DOHH2 (cell line): Measurements from ENCODE around the gene DOP1B.

Experiments used
- H3F3A ChIP-seq: fragments of 200-600 bp; sonication (generic), shearing (Covaris generic); 2 replicates; pipeline ENCODE4 v1.6.0; 2016; ENCODE audit warnings: antibody characterized with exemption, mild to moderate bottlenecking; ENCODE audit not compliant: control insufficient read depth, insufficient read depth
- H3K27ac ChIP-seq: fragments of 200-600 bp; sonication (generic); 2 replicates; pipeline ENCODE4 v1.5.1; 2014; ENCODE audit warnings: low read depth, mild to moderate bottlenecking, low read length, moderate library complexity
- H3K27me3 ChIP-seq: fragments of 200-600 bp; sonication (generic); 2 replicates; pipeline ENCODE4 v1.6.1; 2014; ENCODE audit warnings: mild to moderate bottlenecking, low read length, mixed read lengths; ENCODE audit not compliant: control insufficient read depth
- H3K36me3 ChIP-seq: fragments of 200-600 bp; sonication (generic); 2 replicates; pipeline ENCODE4 v1.6.1; 2014; ENCODE audit warnings: mild to moderate bottlenecking, low read length, moderate library complexity, mixed read lengths; ENCODE audit not compliant: control insufficient read depth
- H3K4me1 ChIP-seq: fragments of 200-600 bp; sonication (generic); 2 replicates; pipeline ENCODE4 v1.6.1; 2014; ENCODE audit warnings: mild to moderate bottlenecking, low read length, mixed read lengths; ENCODE audit not compliant: control insufficient read depth
- H3K4me2 ChIP-seq: fragments of 200-600 bp; sonication (generic); 2 replicates; pipeline ENCODE4 v1.6.0; 2014; ENCODE audit warnings: mild to moderate bottlenecking, low read length, moderate library complexity
- H3K4me3 ChIP-seq: fragments of 200-600 bp; sonication (generic); 2 replicates; pipeline ENCODE4 v1.5.1; 2014; ENCODE audit warnings: mild to moderate bottlenecking, low read length, mixed read lengths
- H3K79me2 ChIP-seq: fragments of 200-600 bp; sonication (generic); 2 replicates; pipeline ENCODE4 v1.6.1; 2014; ENCODE audit warnings: mild to moderate bottlenecking, low read length, mixed read lengths; ENCODE audit not compliant: control insufficient read depth
- H3K9me2 ChIP-seq: fragments of 200-600 bp; sonication (generic); replicated peaks from 2 replicates; pipeline ENCODE4 v1.6.1; 2014; ENCODE audit warnings: mild to moderate bottlenecking, low read length, mixed read lengths; ENCODE audit not compliant: control insufficient read depth
- H3K9me3 ChIP-seq: fragments of 200-600 bp; sonication (generic); 2 replicates; pipeline ENCODE4 v1.6.1; 2014; ENCODE audit warnings: antibody characterized with exemption, low read length, mixed read lengths; ENCODE audit not compliant: control insufficient read depth, insufficient read depth
- H4K20me1 ChIP-seq: fragments of 200-600 bp; sonication (generic); 2 replicates; pipeline ENCODE4 v1.6.0; 2014; ENCODE audit warnings: low read depth, mild to moderate bottlenecking, antibody characterized with exemption, low read length, moderate library complexity; ENCODE audit not compliant: control insufficient read depth, insufficient read depth
- CTCF ChIP-seq: fragments of 200-600 bp; sonication (generic); IDR thresholded peaks from one replicate; pipeline ENCODE4 v1.5.1; 2014; ENCODE audit warnings: antibody characterized with exemption, mild to moderate bottlenecking, low read depth, low read length; ENCODE audit not compliant: poor library complexity, severe bottlenecking
- EZH2phosphoT487 ChIP-seq: fragments of 200-600 bp; sonication (generic); IDR thresholded peaks from 2 replicates; pipeline ENCODE4 v1.6.1; 2017; ENCODE audit warnings: borderline replicate concordance, mild to moderate bottlenecking, antibody characterized with exemption, low read length, moderate library complexity, mixed read lengths

The DOP1B gene

GRCh38 chr21:36156815-36157670, at the start of gene DOP1B:
Gene DOP1B, plus strand, starts transcription at chr21:36156824. Its CDS starts 7,910 bp downstream, at chr21:36164734.
- Histone ChIP-seq H3K79me2 (no peaks in the 10 kb centered on the region), H3K4me3 (peak within 1 kb of the TSS; percentile 92), H3K4me1 (peaks cover 15% of the 10 kb centered on the region), H3K27ac (no peak within 1 kb of the TSS), H3K4me2 (peak within 1 kb of the TSS; percentile 83), H3K36me3 (no peaks in the 10 kb centered on the region), H3F3A (no peaks in the 10 kb centered on the region), H3K9me2 (no peaks in the 10 kb centered on the region), H4K20me1 (no peaks in the 10 kb centered on the region), H3K9me3 (no peaks in the 10 kb centered on the region), H3K27me3 (peaks cover 9% of the 10 kb centered on the region)
- TF ChIP-seq CTCF (no peak), EZH2phosphoT487 (no peak)

- no peaks in the 10 kb centered on the region for H3K9me2 ChIP-seq
- H3F3A ChIP-seq, result no peaks in the 10 kb centered on the region
- H4K20me1 ChIP-seq, result no peaks in the 10 kb centered on the region
- H3K27ac ChIP-seq, result no peak overlapping the region
- no peaks in the 10 kb centered on the region for H3K9me3 ChIP-seq
- H3K36me3 ChIP-seq, result no peaks in the 10 kb centered on the region
- H3K79me2 ChIP-seq, result no peaks in the 10 kb centered on the region
- H3K27me3 ChIP-seq, result peaks cover 26% of the 10 kb centered on the region
- no peak for TF ChIP-seq CTCF
- no peak for TF ChIP-seq EZH2phosphoT487
- peaks cover 11% of the 10 kb centered on the region for H3K4me1 ChIP-seq
- H3K4me2 ChIP-seq, result no peak overlapping the region
- no peak overlapping the region for H3K4me3 ChIP-seq
Measured at GRCh38 chr21:36109868-36110267, 46.8 kb upstream of the DOP1B start.

- peaks cover 11% of the 10 kb centered on the region for H3K4me1 ChIP-seq
Measured at GRCh38 chr21:36111238-36111637, 45.4 kb upstream of the DOP1B start.

More at GRCh38 chr21:36111238-36111637, 45.4 kb upstream of the DOP1B start:
- H3K4me3 ChIP-seq, result no peak overlapping the region
- no peaks in the 10 kb centered on the region for H3K9me2 ChIP-seq
- H3K4me2 ChIP-seq, result no peak overlapping the region
- H3K27ac ChIP-seq, result no peak overlapping the region
- H3F3A ChIP-seq, result no peaks in the 10 kb centered on the region
- peaks cover 23% of the 10 kb centered on the region for H3K27me3 ChIP-seq
- no peaks in the 10 kb centered on the region for H3K9me3 ChIP-seq
- no peaks in the 10 kb centered on the region for H3K79me2 ChIP-seq
- H3K36me3 ChIP-seq, result no peaks in the 10 kb centered on the region
- no peaks in the 10 kb centered on the region for H4K20me1 ChIP-seq
- TF ChIP-seq EZH2phosphoT487 (no peak), CTCF (no peak)
